Thymus (tissue), 11 donors: ENCODE results near the gene KLF6. TPM values are rescaled to one million over a fixed set of nuclear protein-coding genes. Genes with fewer than 3 reads are reported as not detected.

Experiments used
- DNase-seq, 9 donors: peaks; one replicate each; pipeline ENCODE4 v3.0.0-alpha.2; 2013; ENCODE audit warnings: low spot score in 9 of 9, low read depth in 6 of 9, missing footprints in 1 of 9
- H3K27ac ChIP-seq, 2 donors: one replicate each; pipeline ENCODE4 v1.5.1; 2013; ENCODE audit warnings: control low read depth in 1 of 2, low read depth in 1 of 2, low read length in 1 of 2, mild to moderate bottlenecking in 1 of 2, moderate library complexity in 1 of 2
- H3K27me3 ChIP-seq, 2 donors: one replicate each; pipeline ENCODE4 v1.5.1; 2013; ENCODE audit warnings: low read length in 1 of 2; ENCODE audit not compliant: control insufficient read depth in 2 of 2, insufficient read depth in 1 of 2
- H3K36me3 ChIP-seq, 2 donors: one replicate each; pipeline ENCODE4 v1.5.1; 2013; ENCODE audit warnings: low read length in 1 of 2, mild to moderate bottlenecking in 1 of 2, moderate library complexity in 1 of 2; ENCODE audit not compliant: control insufficient read depth in 2 of 2, insufficient read depth in 2 of 2
- H3K4me1 ChIP-seq, 2 donors: one replicate each; pipeline ENCODE4 v1.5.1; 2013; ENCODE audit warnings: low read length in 2 of 2; ENCODE audit not compliant: control insufficient read depth in 2 of 2, insufficient read depth in 2 of 2
- H3K4me3 ChIP-seq, 2 donors: one replicate each; pipeline ENCODE4 v1.5.1; 2013; ENCODE audit warnings: low read length in 2 of 2, control low read depth in 1 of 2, mild to moderate bottlenecking in 1 of 2
- H3K9me3 ChIP-seq, 2 donors: one replicate each; pipeline ENCODE4 v1.5.1; 2013; ENCODE audit warnings: low read length in 1 of 2, mild to moderate bottlenecking in 1 of 2; ENCODE audit not compliant: control insufficient read depth in 2 of 2, insufficient read depth in 1 of 2
- WGBS: extraction: QIAGEN DNeasy Blood & Tissue Kit; methylation state at CpG from one replicate; pipeline ENCODE4 v1.1.7; 2013; 5-methylcytosine and 5-hydroxymethylcytosine counted together
- polyA plus RNA-seq: library from polyadenylated mRNA; stranded (reverse); fragments of 200-250 nt; gene quantifications from one replicate; pipeline ENCODE4 v1.2.3, GENCODE V29; 2013
- total RNA-seq: library from RNA; stranded (reverse); fragments of 120-200 nt; gene quantifications from one replicate; pipeline ENCODE4 v1.2.4, GENCODE V29; 2013
- donor health status: healthy.

KLF6 gene
- total and polyA plus RNA-seq, 2 donors = 27.4 to 65.8 TPM

- H3K9me3 ChIP-seq = peaks cover 0 to 3% of the 10 kb centered on the region in 2 donors
- H3K27me3 ChIP-seq = no peaks in the 10 kb centered on the region
- no peaks in the 10 kb centered on the region for H3K36me3 ChIP-seq
- 97% methylated on average over 15 of the region's 15 CpGs for WGBS
- no peak overlapping the region for H3K27ac ChIP-seq
- no peak overlapping the region for H3K4me3 ChIP-seq
- peaks cover 16 to 37% of the 10 kb centered on the region in 2 donors for H3K4me1 ChIP-seq
- no peak for DNase-seq
Observed at GRCh38 chr10:3813986-3814837, 29.2 kb upstream of the KLF6 start.

GRCh38 chr10:3813267-3813666 lies 28.3 kb upstream of the KLF6 start:
- no peaks in the 10 kb centered on the region for H3K36me3 ChIP-seq
- H3K4me1 ChIP-seq = peaks cover 19 to 43% of the 10 kb centered on the region in 2 donors
- WGBS = 95% methylated on average over 4 of the region's 4 CpGs
- no peaks in the 10 kb centered on the region for H3K27me3 ChIP-seq
- peaks cover 0 to 3% of the 10 kb centered on the region in 2 donors for H3K9me3 ChIP-seq
- DNase-seq = no peak
- no peak overlapping the region for H3K4me3 ChIP-seq
- H3K27ac ChIP-seq = no peak overlapping the region

GRCh38 chr10:3812141-3812540 lies 27.1 kb upstream of the KLF6 start:
- no peak overlapping the region for H3K4me3 ChIP-seq
- no peak for DNase-seq
- H3K9me3 ChIP-seq = peaks cover 0 to 3% of the 10 kb centered on the region in 2 donors
- H3K27ac ChIP-seq = peak overlapping the region; percentile 25 to 73
- H3K4me1 ChIP-seq = peaks cover 24 to 55% of the 10 kb centered on the region in 2 donors
- WGBS = 84% methylated on average over 7 of the region's 7 CpGs
- peaks cover 0 to 2% of the 10 kb centered on the region in 2 donors for H3K27me3 ChIP-seq
- H3K36me3 ChIP-seq = no peaks in the 10 kb centered on the region

GRCh38 chr10:3811291-3811870 lies 26.4 kb upstream of the KLF6 start:
- no peaks in the 10 kb centered on the region for H3K36me3 ChIP-seq
- H3K27me3 ChIP-seq = peaks cover 0 to 2% of the 10 kb centered on the region in 2 donors
- H3K27ac ChIP-seq = peak overlapping the region; percentile 73 to 78
- no peak overlapping the region for H3K4me3 ChIP-seq
- peaks cover 28 to 62% of the 10 kb centered on the region in 2 donors for H3K4me1 ChIP-seq
- DNase-seq = peak in 1 of 9 donors; percentile 65
- peaks cover 0 to 3% of the 10 kb centered on the region in 2 donors for H3K9me3 ChIP-seq
- 52% methylated on average over 7 of the region's 7 CpGs for WGBS

GRCh38 chr10:3808689-3809199 lies 23.7 kb upstream of the KLF6 start:
- no peaks in the 10 kb centered on the region for H3K9me3 ChIP-seq

GRCh38 chr10:3807928-3808496 lies 23.0 kb upstream of the KLF6 start:
- H3K27ac ChIP-seq = peak overlapping the region in 1 of 2 donors; percentile 34
- peak in 1 of 9 donors; percentile 18 for DNase-seq
- peaks cover 0 to 2% of the 10 kb centered on the region in 2 donors for H3K27me3 ChIP-seq
- H3K9me3 ChIP-seq = no peaks in the 10 kb centered on the region
- no peak overlapping the region for H3K4me3 ChIP-seq
- no peaks in the 10 kb centered on the region for H3K36me3 ChIP-seq
- 81% methylated on average over 12 of the region's 12 CpGs for WGBS
- peaks cover 49 to 79% of the 10 kb centered on the region in 2 donors for H3K4me1 ChIP-seq

More at GRCh38 chr10:3808689-3809199, 23.7 kb upstream of the KLF6 start:
- WGBS = 98% methylated on average over 6 of the region's 6 CpGs
- no peak overlapping the region for H3K27ac ChIP-seq
- H3K4me3 ChIP-seq = no peak overlapping the region
- DNase-seq = no peak
- no peaks in the 10 kb centered on the region for H3K36me3 ChIP-seq
- peaks cover 43 to 72% of the 10 kb centered on the region in 2 donors for H3K4me1 ChIP-seq
- peaks cover 0 to 2% of the 10 kb centered on the region in 2 donors for H3K27me3 ChIP-seq

- H3K36me3 ChIP-seq = no peaks in the 10 kb centered on the region
- WGBS = 80% methylated on average over 15 of the region's 15 CpGs
- peaks cover 49 to 82% of the 10 kb centered on the region in 2 donors for H3K4me1 ChIP-seq
- no peak overlapping the region for H3K4me3 ChIP-seq
- H3K27me3 ChIP-seq = peaks cover 0 to 2% of the 10 kb centered on the region in 2 donors
- peak in 1 of 9 donors; percentile 45 for DNase-seq
- H3K27ac ChIP-seq = peak overlapping the region in 1 of 2 donors; percentile 34
- no peaks in the 10 kb centered on the region for H3K9me3 ChIP-seq
Observed at GRCh38 chr10:3807211-3807927, 22.4 kb upstream of the KLF6 start.

GRCh38 chr10:3806603-3807002 lies 21.6 kb upstream of the KLF6 start:
- no peaks in the 10 kb centered on the region for H3K36me3 ChIP-seq
- peak overlapping the region; percentile 19 to 86 for H3K27ac ChIP-seq
- no peaks in the 10 kb centered on the region for H3K9me3 ChIP-seq
- no peak overlapping the region for H3K4me3 ChIP-seq
- DNase-seq = no peak
- WGBS = 96% methylated on average over 5 of the region's 5 CpGs
- peaks cover 0 to 2% of the 10 kb centered on the region in 2 donors for H3K27me3 ChIP-seq
- H3K4me1 ChIP-seq = peaks cover 49 to 76% of the 10 kb centered on the region in 2 donors
